PC-9 (cell line): ENCODE data around the gene CFAP73. TPM values are rescaled to one million over a fixed set of nuclear protein-coding genes. Genes with fewer than 3 reads are reported as not detected.

Experiments used
- BruUV-seq: library from RNA; stranded (reverse); fragments of 400-500 nt; replicated peaks from 2 replicates; lab custom pipeline; 2021; lab: Mats Ljungman, UMichigan
- CTCF ChIA-PET: fragments of 300-600 bp; sonication (Branson Sonifier 250); formaldehyde crosslinking; loops from one replicate; lab custom pipeline; 2022; ENCODE audit warnings: antibody characterized with exemption; lab: Charles Lee
- POLR2A ChIA-PET: fragments of 300-600 bp; sonication (Branson Sonifier 250); formaldehyde crosslinking; loops from one replicate; lab custom pipeline; 2022; ENCODE audit warnings: antibody characterized with exemption; ENCODE audit not compliant: unreplicated experiment; lab: Charles Lee
- DNase-seq, 2 experiments: peaks; one replicate each; pipeline versions ENCODE4 v3.0.0 to v3.0.0-alpha.2; 2015 to 2022; ENCODE audit warnings: mixed read lengths in 1 of 2
- H2AFZ ChIP-seq: fragments of 200-600 bp; sonication (generic); 2 replicates; pipeline ENCODE4 v1.8.1; 2017; ENCODE audit warnings: antibody characterized with exemption
- H3F3A ChIP-seq: fragments of 200-600 bp; sonication (generic); 2 replicates; pipeline ENCODE4 v1.8.1; 2017; ENCODE audit warnings: antibody characterized with exemption, mild to moderate bottlenecking, low read depth; ENCODE audit not compliant: insufficient read depth
- H3K27ac ChIP-seq: fragments of 200-600 bp; sonication (generic); 2 replicates; pipeline ENCODE4 v1.6.1; 2016; ENCODE audit warnings: mixed run types
- H3K27me3 ChIP-seq: fragments of 200-600 bp; sonication (generic); 2 replicates; pipeline ENCODE4 v1.6.1; 2016; ENCODE audit warnings: low read depth, mixed run types; ENCODE audit not compliant: insufficient read depth
- H3K36me3 ChIP-seq: fragments of 200-600 bp; sonication (generic); 2 replicates; pipeline ENCODE4 v1.6.1; 2016; ENCODE audit warnings: low read depth, mixed run types
- H3K4me1 ChIP-seq: fragments of 200-600 bp; sonication (generic); replicated peaks from 2 replicates; pipeline ENCODE4 v1.6.1; 2016; ENCODE audit warnings: mixed run types; ENCODE audit not compliant: insufficient read depth
- H3K4me2 ChIP-seq: fragments of 200-600 bp; sonication (generic); 2 replicates; pipeline ENCODE4 v1.6.1; 2017; ENCODE audit warnings: mixed run types
- H3K4me3 ChIP-seq: fragments of 200-600 bp; sonication (generic); 2 replicates; pipeline ENCODE4 v1.6.1; 2016; ENCODE audit warnings: mixed run types
- H3K79me2 ChIP-seq: fragments of 200-600 bp; sonication (generic); 2 replicates; pipeline ENCODE4 v1.6.1; 2017; ENCODE audit warnings: low read depth, mixed run types
- H3K9me2 ChIP-seq: fragments of 200-600 bp; sonication (generic); 2 replicates; pipeline ENCODE4 v1.8.1; 2017; ENCODE audit warnings: mild to moderate bottlenecking; ENCODE audit not compliant: insufficient read depth
- H3K9me3 ChIP-seq: fragments of 200-600 bp; sonication (generic); 2 replicates; pipeline ENCODE4 v1.8.1; 2016; ENCODE audit warnings: low read depth; ENCODE audit not compliant: insufficient read depth
- H4K20me1 ChIP-seq: fragments of 200-600 bp; sonication (generic); 2 replicates; pipeline ENCODE4 v1.8.1; 2017; ENCODE audit not compliant: insufficient read depth
- EZH2 ChIP-seq: fragments of 200-600 bp; sonication (generic); IDR thresholded peaks from 2 replicates; pipeline ENCODE4 v1.8.0; 2017; ENCODE audit warnings: antibody characterized with exemption, low read depth
- intact Hi-C: fragments of 100-400 bp; cut with micrococcal nuclease; formaldehyde crosslinking; loops from one replicate; pipeline ENCODE4 v1.10.0; 2022; ENCODE audit not compliant: unreplicated experiment
- total RNA-seq: library from RNA; stranded (reverse); gene quantifications from 2 replicates; pipeline ENCODE4 v1.2.3, GENCODE V29; 2021
- TF ChIP-seq, protein P1 (sequence below): fragments of 200-600 bp; sonication (generic); conservative IDR thresholded peaks from 2 replicates; pipeline ENCODE4 v1.6.1; 2017; ENCODE audit warnings: mixed run types, antibody characterized with exemption, mild to moderate bottlenecking, moderate library complexity

The CFAP73 gene
- total RNA-seq, 1 experiment from 2014 or later = 1.9 TPM

DNA sequence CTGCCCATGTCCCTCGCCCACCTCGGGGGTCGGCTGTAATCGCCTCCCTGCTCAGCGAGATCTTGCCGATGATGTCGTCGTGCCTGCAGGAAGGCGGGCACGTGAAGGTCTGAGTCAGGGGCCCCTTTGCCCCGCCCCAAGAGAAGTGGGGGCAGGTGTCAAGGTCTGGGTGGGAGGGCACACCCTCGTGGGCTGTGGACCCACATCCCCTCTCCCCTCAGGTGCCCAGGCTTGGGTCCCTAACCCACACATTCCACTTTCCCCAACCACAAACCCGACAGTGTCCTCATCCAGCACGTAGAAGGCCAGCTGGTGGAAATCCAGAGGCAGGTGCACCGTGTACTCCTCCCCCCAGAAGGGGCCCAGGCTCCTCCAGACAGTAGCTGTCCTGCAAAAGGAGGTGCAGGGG is 21.7 kb upstream of the CFAP73 start:
- no peak overlapping the region for H3K4me3 ChIP-seq
- no peak overlapping the region for H2AFZ ChIP-seq
- POLR2A ChIA-PET = no interaction called here
- H3K36me3 ChIP-seq = no peaks in the 10 kb centered on the region
- H3K4me1 ChIP-seq = no peaks in the 10 kb centered on the region
- H3K27ac ChIP-seq = no peak overlapping the region
- H3F3A ChIP-seq = no peaks in the 10 kb centered on the region
- no peak for DNase-seq
- TF ChIP-seq, protein P1, sequence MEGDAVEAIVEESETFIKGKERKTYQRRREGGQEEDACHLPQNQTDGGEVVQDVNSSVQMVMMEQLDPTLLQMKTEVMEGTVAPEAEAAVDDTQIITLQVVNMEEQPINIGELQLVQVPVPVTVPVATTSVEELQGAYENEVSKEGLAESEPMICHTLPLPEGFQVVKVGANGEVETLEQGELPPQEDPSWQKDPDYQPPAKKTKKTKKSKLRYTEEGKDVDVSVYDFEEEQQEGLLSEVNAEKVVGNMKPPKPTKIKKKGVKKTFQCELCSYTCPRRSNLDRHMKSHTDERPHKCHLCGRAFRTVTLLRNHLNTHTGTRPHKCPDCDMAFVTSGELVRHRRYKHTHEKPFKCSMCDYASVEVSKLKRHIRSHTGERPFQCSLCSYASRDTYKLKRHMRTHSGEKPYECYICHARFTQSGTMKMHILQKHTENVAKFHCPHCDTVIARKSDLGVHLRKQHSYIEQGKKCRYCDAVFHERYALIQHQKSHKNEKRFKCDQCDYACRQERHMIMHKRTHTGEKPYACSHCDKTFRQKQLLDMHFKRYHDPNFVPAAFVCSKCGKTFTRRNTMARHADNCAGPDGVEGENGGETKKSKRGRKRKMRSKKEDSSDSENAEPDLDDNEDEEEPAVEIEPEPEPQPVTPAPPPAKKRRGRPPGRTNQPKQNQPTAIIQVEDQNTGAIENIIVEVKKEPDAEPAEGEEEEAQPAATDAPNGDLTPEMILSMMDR = no peak
- TF ChIP-seq EZH2 = no peak
- no peak overlapping the region for H3K4me2 ChIP-seq
- no peaks in the 10 kb centered on the region for H3K9me3 ChIP-seq
- intact Hi-C loops = no loop called here
- CTCF ChIA-PET = no interaction called here
- H3K79me2 ChIP-seq = no peaks in the 10 kb centered on the region
- no peaks in the 10 kb centered on the region for H3K9me2 ChIP-seq
- no peaks in the 10 kb centered on the region; the same call in 1 of the 2 replicates for H4K20me1 ChIP-seq
- no peaks in the 10 kb centered on the region for H3K27me3 ChIP-seq
- BruUV-seq = no TSS peak

DNA sequence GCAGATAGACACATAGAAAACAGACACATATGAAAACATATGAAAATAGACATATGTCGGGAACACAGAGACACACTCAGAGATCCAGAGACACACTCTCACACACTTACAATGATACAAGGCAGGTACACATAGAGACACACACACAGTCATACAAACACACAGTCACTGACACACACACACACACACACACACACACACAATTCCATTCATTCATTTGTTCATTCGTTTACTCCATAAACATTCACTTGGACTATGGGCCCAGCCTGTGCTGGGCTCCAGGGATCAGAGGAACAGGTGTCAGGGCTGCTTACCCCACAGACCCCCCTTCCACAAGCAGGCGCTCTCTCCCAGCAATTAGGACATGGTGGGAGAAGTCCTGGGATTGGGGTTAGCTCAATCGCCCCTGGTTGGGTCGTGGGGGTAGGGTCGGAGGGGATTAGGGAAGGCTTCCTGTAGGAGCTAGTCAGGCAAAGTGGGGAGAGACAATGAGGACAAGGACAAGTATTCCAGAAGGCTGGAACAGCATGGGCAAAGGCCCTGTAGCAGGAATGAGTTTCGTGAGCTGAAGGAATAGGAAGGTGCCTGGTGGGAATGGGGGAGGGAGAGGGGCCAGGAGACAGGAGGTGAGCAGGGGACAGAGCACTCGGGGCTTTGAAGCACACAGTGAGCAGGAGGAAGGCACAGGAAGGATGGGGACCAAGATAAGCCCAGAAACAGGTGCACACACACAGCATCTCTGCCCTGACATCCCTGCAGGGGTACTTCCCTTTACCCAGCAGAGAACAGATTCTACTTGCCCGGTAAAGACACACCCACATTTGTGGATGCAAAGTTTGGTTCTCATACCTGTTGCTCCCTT is 20.5 kb upstream of the CFAP73 start:
- no peaks in the 10 kb centered on the region for H3K27me3 ChIP-seq
- CTCF ChIA-PET = no interaction called here
- H3K4me3 ChIP-seq = no peak overlapping the region
- H2AFZ ChIP-seq = no peak overlapping the region
- TF ChIP-seq, protein P1 = no peak
- TF ChIP-seq EZH2 = no peak
- H3K79me2 ChIP-seq = peaks cover 8% of the 10 kb centered on the region
- H3K27ac ChIP-seq = no peak overlapping the region
- intact Hi-C loops = no loop called here
- H3K9me2 ChIP-seq = no peaks in the 10 kb centered on the region
- H3K36me3 ChIP-seq = no peaks in the 10 kb centered on the region
- POLR2A ChIA-PET = no interaction called here
- no peaks in the 10 kb centered on the region; the same call in 1 of the 2 replicates for H4K20me1 ChIP-seq
- no TSS peak for BruUV-seq
- H3K9me3 ChIP-seq = no peaks in the 10 kb centered on the region
- DNase-seq = no peak
- H3F3A ChIP-seq = no peaks in the 10 kb centered on the region
- peaks cover 10% of the 10 kb centered on the region for H3K4me1 ChIP-seq
- H3K4me2 ChIP-seq = no peak overlapping the region

DNA sequence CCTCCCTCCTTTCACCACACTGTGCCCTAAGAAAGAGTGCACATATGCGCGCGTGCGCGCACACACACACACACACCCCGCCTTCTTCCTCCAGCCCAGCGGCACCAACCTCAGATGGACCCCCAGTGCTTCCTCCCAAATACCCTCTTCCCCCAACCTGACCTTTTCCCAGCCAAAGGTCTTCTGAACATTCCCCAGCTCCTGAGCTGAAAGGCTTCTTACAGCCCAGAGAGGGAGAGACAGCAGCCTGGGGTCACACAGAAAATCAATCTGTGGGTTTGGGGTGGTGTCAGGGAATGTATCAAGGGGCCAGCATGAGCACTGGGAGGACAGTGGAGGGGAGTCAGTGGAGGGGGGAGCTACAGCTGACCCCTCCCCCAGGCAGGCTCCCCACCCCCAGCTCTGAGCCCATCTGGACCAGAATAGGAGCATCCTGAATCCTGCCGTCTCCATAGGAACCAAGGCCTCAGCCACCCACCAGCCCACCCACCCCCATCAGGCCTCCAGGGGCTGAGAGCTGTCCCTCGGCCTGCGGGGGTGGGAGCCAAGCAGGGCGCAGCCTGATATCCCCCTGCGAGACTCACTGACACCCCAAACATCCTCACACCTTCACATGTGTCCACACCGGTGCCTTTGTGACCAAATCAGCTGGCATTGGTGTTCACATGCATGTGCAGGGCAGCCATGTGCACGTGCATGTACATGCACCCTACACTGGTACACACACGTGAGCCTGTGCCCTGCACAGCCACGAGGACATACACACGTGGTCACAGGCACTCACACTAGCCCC is 19.7 kb upstream of the CFAP73 start:
- no peaks in the 10 kb centered on the region; the same call in 1 of the 2 replicates for H4K20me1 ChIP-seq
- no peaks in the 10 kb centered on the region for H3K27me3 ChIP-seq
- no TSS peak for BruUV-seq
- TF ChIP-seq EZH2 = no peak
- TF ChIP-seq, protein P1 = no peak
- DNase-seq = no peak
- peaks cover 15% of the 10 kb centered on the region for H3K79me2 ChIP-seq
- no peak overlapping the region for H3K4me3 ChIP-seq
- CTCF ChIA-PET = no interaction called here
- peaks cover 17% of the 10 kb centered on the region for H3K4me1 ChIP-seq
- no peak overlapping the region for H3K27ac ChIP-seq
- no peaks in the 10 kb centered on the region for H3K9me3 ChIP-seq
- no peak overlapping the region for H3K4me2 ChIP-seq
- H3K36me3 ChIP-seq = no peaks in the 10 kb centered on the region
- no peaks in the 10 kb centered on the region for H3F3A ChIP-seq
- no peaks in the 10 kb centered on the region for H3K9me2 ChIP-seq
- POLR2A ChIA-PET = no interaction called here
- intact Hi-C loops = no loop called here
- H2AFZ ChIP-seq = no peak overlapping the region
